Keratinocyte (primary cell): ENCODE measurements around the gene GNA14. TPM values are rescaled to one million over a fixed set of nuclear protein-coding genes. Genes with fewer than 3 reads are reported as not detected.

ENCODE experiments used
- DNase-seq: peaks from one replicate; pipeline ENCODE4 v3.0.0-alpha.2; 2011; ENCODE audit warnings: low read depth, missing footprints, low spot score
- FAIRE-seq: peaks from 2 replicates; lab custom pipeline; 2011; peaks lifted over from hg19 to GRCh38; lab: Jason Lieb, UNC
- H2AFZ ChIP-seq: 2 replicates; pipeline ENCODE4 v1.6.0; 2012; ENCODE audit warnings: low read length, control low read depth, inconsistent platforms; ENCODE audit not compliant: control insufficient read depth
- H3K27ac ChIP-seq: 2 replicates; pipeline ENCODE4 v1.5.1; 2011; ENCODE audit warnings: low read length; ENCODE audit not compliant: control insufficient read depth, insufficient read depth
- H3K27me3 ChIP-seq: 3 replicates; pipeline ENCODE4 v1.6.0; 2011; ENCODE audit warnings: low read length; ENCODE audit not compliant: control insufficient read depth, insufficient read depth; ENCODE audit errors: extremely low read depth
- H3K36me3 ChIP-seq, 2 experiments: 2 replicates in 1 of 2; 3 replicates in 1 of 2; pipeline ENCODE4 v1.5.1; 2011; ENCODE audit warnings: low read length in 2 of 2, mild to moderate bottlenecking in 1 of 2; ENCODE audit not compliant: control insufficient read depth in 2 of 2, insufficient read depth in 2 of 2; ENCODE audit errors: extremely low read depth in 1 of 2
- H3K4me1 ChIP-seq: 3 replicates; pipeline ENCODE4 v1.5.1; 2011; ENCODE audit warnings: low read length; ENCODE audit not compliant: control insufficient read depth, insufficient read depth; ENCODE audit errors: extremely low read depth
- H3K4me2 ChIP-seq: 3 replicates; pipeline ENCODE4 v1.6.0; 2011; ENCODE audit warnings: low read depth, low read length; ENCODE audit not compliant: control insufficient read depth, insufficient read depth; ENCODE audit errors: extremely low read depth
- H3K4me3 ChIP-seq, 3 experiments: fragments of 200-600 bp in 1 of 3; sonication (generic) in 1 of 3; 2 replicates in 2 of 3; 3 replicates in 1 of 3; pipeline ENCODE4 v1.5.1; 2011 to 2016; ENCODE audit warnings: low read length in 3 of 3, mild to moderate bottlenecking in 3 of 3, control low read depth in 2 of 3, inconsistent platforms in 1 of 3, low read depth in 1 of 3, mixed read lengths in 1 of 3, mixed run types in 1 of 3, moderate library complexity in 1 of 3; ENCODE audit not compliant: control insufficient read depth in 2 of 3, insufficient read depth in 2 of 3; ENCODE audit errors: extremely low read depth in 1 of 3
- H3K79me2 ChIP-seq: 2 replicates; pipeline ENCODE4 v1.6.0; 2012; ENCODE audit warnings: low read length; ENCODE audit not compliant: control insufficient read depth, insufficient read depth
- H3K9ac ChIP-seq: 3 replicates; pipeline ENCODE4 v1.6.0; 2011; ENCODE audit warnings: low read length; ENCODE audit not compliant: control insufficient read depth, insufficient read depth; ENCODE audit errors: extremely low read depth
- H3K9me1 ChIP-seq: 3 replicates; pipeline ENCODE4 v1.6.0; 2011; ENCODE audit warnings: low read length; ENCODE audit not compliant: control insufficient read depth, insufficient read depth; ENCODE audit errors: extremely low read depth
- H3K9me3 ChIP-seq: 2 replicates; pipeline ENCODE4 v1.5.1; 2012; ENCODE audit warnings: low read depth, low read length; ENCODE audit not compliant: control insufficient read depth
- H4K20me1 ChIP-seq: 3 replicates; pipeline ENCODE4 v1.6.0; 2011; ENCODE audit warnings: low read length; ENCODE audit not compliant: control insufficient read depth, insufficient read depth; ENCODE audit errors: extremely low read depth
- CTCF ChIP-seq, 3 experiments: IDR thresholded peaks in 1 of 3; conservative IDR thresholded peaks in 1 of 3; optimal IDR thresholded peaks in 1 of 3; 2 replicates in 2 of 3; 3 replicates in 1 of 3; pipeline versions ENCODE3 to v1.5.1; 2011; ENCODE audit warnings: low read length in 3 of 3, mild to moderate bottlenecking in 3 of 3, moderate library complexity in 2 of 3, control low read depth in 1 of 3, inconsistent platforms in 1 of 3; ENCODE audit not compliant: insufficient read depth in 2 of 3; ENCODE audit errors: extremely low read depth in 1 of 3
- EZH2 ChIP-seq: IDR thresholded peaks from one replicate; pipeline ENCODE4 v1.6.1; 2012; ENCODE audit warnings: inconsistent platforms, mild to moderate bottlenecking, low read length, moderate library complexity
- dilution Hi-C: fragments of 300-500 bp; cut with MboI; formaldehyde crosslinking; loops from one replicate; pipeline ENCODE4 v1.7.0; 2020; ENCODE audit warnings: low sequenced_read_pairs; ENCODE audit not compliant: extremely low pct_ligation_motif_present
- polyA plus RNA-seq, 5 experiments: library from polyadenylated mRNA; depleted of rRNA in 3 of 5; stranded (reverse) in 3 of 5; stranded (forward) in 1 of 5; unstranded in 1 of 5; fragments of >200 nt; gene quantifications; 1 replicate in 1 of 5; 2 replicates in 3 of 5; 3 replicates in 1 of 5; pipeline versions ENCODE4 v1.2.1 to v1.2.3, GENCODE V29; 2011 to 2012; ENCODE audit warnings: missing spikeins in 2 of 5, low read depth in 1 of 5, low replicate concordance in 1 of 5

GNA14 gene
- polyA plus RNA-seq, 1 donor (not counting 4 experiments of a cell fraction or from before 2014, with no cell fraction given) = not detected

- Histone ChIP-seq H3K4me2 (no peak overlapping the region), H3K79me2 (no peaks in the 10 kb centered on the region), H3K9ac (no peak overlapping the region), H3K9me3 (no peaks in the 10 kb centered on the region), H3K36me3 (no peaks in the 10 kb centered on the region), H3K27ac (no peak overlapping the region), H3K9me1 (no peaks in the 10 kb centered on the region), H3K4me1 (no peaks in the 10 kb centered on the region), H3K27me3 (no peaks in the 10 kb centered on the region), H2AFZ (no peak overlapping the region), H4K20me1 (no peaks in the 10 kb centered on the region), H3K4me3 (no peak overlapping the region)
- TF ChIP-seq CTCF (optimal IDR thresholded peaks at IDR 0.05 in 1 of 3, IDR thresholded peaks at IDR 0.05 in 1 of 3, conservative IDR thresholded peaks at IDR 0.05 in 1 of 3; ENCODE audit: extremely low read depth in 1 of 3, insufficient read depth in 2 of 3, low read length in 3 of 3) (no peak), EZH2 (no peak)
- dilution Hi-C loops = no loop called here
- FAIRE-seq = no peak
- DNase-seq = no peak
Measured at GRCh38 chr9:77429928-77430327, 218.2 kb downstream of the GNA14 start.

GRCh38 chr9:77427256-77427927 is 220.7 kb downstream of the GNA14 start:
- DNase-seq (no peak), FAIRE-seq (no peak)
- dilution Hi-C loops = no loop called here
- no peak overlapping the region for H3K4me2 ChIP-seq
- H3K4me3 ChIP-seq = no peak overlapping the region
- H3K4me1 ChIP-seq = no peaks in the 10 kb centered on the region
- H2AFZ ChIP-seq = no peak overlapping the region
- H3K27me3 ChIP-seq = no peaks in the 10 kb centered on the region
- H3K9me3 ChIP-seq = no peaks in the 10 kb centered on the region
- no peaks in the 10 kb centered on the region for H3K79me2 ChIP-seq
- H4K20me1 ChIP-seq = no peaks in the 10 kb centered on the region
- no peak overlapping the region for H3K9ac ChIP-seq
- H3K27ac ChIP-seq = no peak overlapping the region
- no peaks in the 10 kb centered on the region for H3K9me1 ChIP-seq
- H3K36me3 ChIP-seq = no peaks in the 10 kb centered on the region
- TF ChIP-seq CTCF (optimal IDR thresholded peaks at IDR 0.05 in 1 of 3, IDR thresholded peaks at IDR 0.05 in 1 of 3, conservative IDR thresholded peaks at IDR 0.05 in 1 of 3; ENCODE audit: extremely low read depth in 1 of 3, insufficient read depth in 2 of 3, low read length in 3 of 3) = no peak
